ENCODE results near the gene KDM5A. TPM values are rescaled to one million over a fixed set of nuclear protein-coding genes. Genes with fewer than 3 reads are reported as not detected.

KDM5A gene
- total and polyA plus RNA-seq, 2 experiments from 2014 or later = 47.1 to 48.3 TPM

GRCh38 chr12:262817-263216 lies 126.3 kb downstream of the KDM5A start, which contains the start of gene SLC6A13:
Gene SLC6A13, minus strand, starts transcription at chr12:262836. Its CDS starts 2,784 bp downstream, at chr12:260052.
- no peaks in the 10 kb centered on the region for H3K4me1 ChIP-seq (ENCODE audit: insufficient read depth)
- no peak within 1 kb of the TSS for H3K27ac ChIP-seq (ENCODE audit: low read depth)
- ATAC-seq (no peak; the same call in 2 of the 3 replicates), DNase-seq (ENCODE audit: low spot score) (no peak)
- no peaks in the 10 kb centered on the region for H4K20me1 ChIP-seq (replicated peaks; ENCODE audit: insufficient read depth)
- H3K79me2 ChIP-seq (replicated peaks; ENCODE audit: insufficient read depth) = no peaks in the 10 kb centered on the region
- H3K4me1 Mint-ChIP-seq = peaks cover 4% of the 10 kb centered on the region; the same call in 2 of the 3 replicates
- no peak within 1 kb of the TSS for H3K4me2 ChIP-seq
- no peak within 1 kb of the TSS for H2AFZ ChIP-seq
- H3K27me3 Mint-ChIP-seq (ENCODE audit: insufficient read depth, low read depth, poor library complexity) = peaks cover 5% of the 10 kb centered on the region
- H3K36me3 Mint-ChIP-seq (ENCODE audit: low read depth) = no peaks in the 10 kb centered on the region
- H3K4me3 ChIP-seq = no peak within 1 kb of the TSS
- no peak within 1 kb of the TSS for H3K27ac Mint-ChIP-seq
- no peak for TF ChIP-seq NANOG (IDR thresholded peaks at IDR 0.05; ENCODE audit: borderline replicate concordance)
- TF ChIP-seq JUNB (IDR thresholded peaks at IDR 0.05; ENCODE audit: unreplicated experiment) = no peak
- TF ChIP-seq POLR2AphosphoS5 (IDR thresholded peaks at IDR 0.05; ENCODE audit: low read depth) = no peak
- no peak for TF ChIP-seq CREB1 (CRISPR knock-in tag; IDR thresholded peaks at IDR 0.05; ENCODE audit: low read depth)
- TF ChIP-seq STAT1 (IDR thresholded peaks at IDR 0.05; ENCODE audit: unreplicated experiment) = no peak
- no peak for TF ChIP-seq ZNF462 (CRISPR knock-in tag; IDR thresholded peaks at IDR 0.05)
- no peak for TF ChIP-seq EZH2 (IDR thresholded peaks at IDR 0.05; ENCODE audit: low read depth, unreplicated experiment)
- no peak for TF ChIP-seq EZH2phosphoT487 (IDR thresholded peaks at IDR 0.05; ENCODE audit: unreplicated experiment)
- TF ChIP-seq ZNF331 (CRISPR knock-in tag; IDR thresholded peaks at IDR 0.05; ENCODE audit: low read depth) = no peak
- TF ChIP-seq REST (IDR thresholded peaks at IDR 0.05; ENCODE audit: unreplicated experiment) = no peak
- TF ChIP-seq CTCF (conservative IDR thresholded peaks at IDR 0.05; ENCODE audit: low read depth in 2 of 2) = no peak
- TF ChIP-seq ETS1 (IDR thresholded peaks at IDR 0.05) = no peak
- no peak for TF ChIP-seq ZNF114 (CRISPR knock-in tag; IDR thresholded peaks at IDR 0.05)
- no peaks in the 10 kb centered on the region for H3F3A ChIP-seq (replicated peaks; ENCODE audit: low read depth)
- H3K36me3 ChIP-seq (ENCODE audit: insufficient read depth) = no peaks in the 10 kb centered on the region
- H3K4me3 Mint-ChIP-seq = no peak within 1 kb of the TSS
- no peaks in the 10 kb centered on the region for H3K27me3 ChIP-seq (ENCODE audit: insufficient read depth)
- H3K9me2 ChIP-seq (ENCODE audit: insufficient read depth) = no peaks in the 10 kb centered on the region
- no peaks in the 10 kb centered on the region for H3K9me3 Mint-ChIP-seq
